Adrenal gland (tissue), 12 donors: ENCODE measurements around the gene C2orf78. TPM values are rescaled to one million over a fixed set of nuclear protein-coding genes. Genes with fewer than 3 reads are reported as not detected.
"Not testable (repeated sequence)": the region's sequence is repeated elsewhere in the genome, so short reads cannot be mapped to it uniquely, and the experiment has no call there.

ENCODE experiments used
- DNase-seq, 7 donors: peaks; one replicate each; pipeline ENCODE4 v3.0.0-alpha.2; 2019 to 2020
- H3K27ac ChIP-seq, 5 donors: fragments of 200-600 bp; sonication (generic) in 4 of 5; 1 replicate in 3 of 5; 2 replicates in 2 of 5; pipeline versions ENCODE4 v1.5.1 to v1.8.0; 2016 to 2020; ENCODE audit warnings: mild to moderate bottlenecking in 1 of 5
- H3K27me3 ChIP-seq: fragments of 200-600 bp; 2 replicates; pipeline ENCODE4 v1.8.0; 2021
- H3K36me3 ChIP-seq, 2 donors: fragments of 200-600 bp; replicated peaks in 1 of 2; 1 replicate in 1 of 2; 2 replicates in 1 of 2; pipeline versions ENCODE4 v1.5.1 to v1.8.0; 2018 to 2022
- H3K4me1 ChIP-seq, 2 donors: fragments of 200-600 bp; replicated peaks in 1 of 2; 1 replicate in 1 of 2; 2 replicates in 1 of 2; pipeline versions ENCODE4 v1.5.1 to v1.8.0; 2018 to 2021
- H3K4me3 ChIP-seq, 4 donors: fragments of 200-600 bp; sonication (generic) in 3 of 4; one replicate each; pipeline ENCODE4 v1.5.1; 2016 to 2018
- H3K9me3 ChIP-seq, 3 donors: fragments of 200-600 bp; sonication (generic) in 1 of 3; replicated peaks in 1 of 3; 1 replicate in 2 of 3; 2 replicates in 1 of 3; pipeline versions ENCODE4 v1.5.1 to v1.8.0; 2016 to 2021
- CTCF ChIP-seq, 6 experiments: fragments of 450-650 bp in 4 of 6; fragments of 200-600 bp in 2 of 6; sonication (generic) in 1 of 6; IDR thresholded peaks; 1 replicate in 5 of 6; 2 replicates in 1 of 6; pipeline versions ENCODE4 v1.5.1 to v1.8.0; 2016 to 2021; ENCODE audit warnings: antibody characterized with exemption in 6 of 6, mild to moderate bottlenecking in 2 of 6, moderate library complexity in 1 of 6
- POLR2A ChIP-seq, 2 donors: fragments of 450-650 bp; IDR thresholded peaks; one replicate each; pipeline ENCODE4 v1.6.1; 2017; ENCODE audit warnings: antibody characterized with exemption in 2 of 2, mild to moderate bottlenecking in 2 of 2, moderate library complexity in 1 of 2
- WGBS, 4 donors: extraction: QIAGEN DNeasy Blood & Tissue Kit in 2 of 4; methylation state at CpG; one replicate each; pipeline versions ENCODE4 v1.1.5 to v1.1.7; 2013 to 2017; 5-methylcytosine and 5-hydroxymethylcytosine counted together
- intact Hi-C, 2 donors: fragments of 100-400 bp; cut with DNase I; formaldehyde crosslinking; loops; one replicate each; pipeline versions ENCODE4 v1.14.1 to v1.15.0; 2022 to 2023
- polyA plus RNA-seq, 3 donors: library from polyadenylated mRNA; stranded (reverse); fragments of 200-250 nt in 2 of 3; fragments of 350-450 nt in 1 of 3; fragmentation: Illumina TruSeq in 1 of 3; extraction: RNeasy Lipid Tissue Mini Kit (QIAGEN cat#74804) in 1 of 3; gene quantifications; one replicate each; pipeline ENCODE4 v1.2.3, GENCODE V29; 2013 to 2014
- total RNA-seq, 9 donors: library from RNA; depleted of rRNA in 4 of 9; stranded (reverse); fragments of >200 nt in 4 of 9; fragments of 120-200 nt in 1 of 9; fragmentation: NEBNext Ultra II Directional in 1 of 9; extraction: Animal tissue kit (Norgen Biotek cat#: 25700) in 1 of 9; gene quantifications; one replicate each; pipeline versions ENCODE4 v1.1.0 to v1.2.4, GENCODE V29; 2013 to 2023
- donor health status: healthy with polysubstance abuse.
- donor health status: Bipolar disorder and iron deficiency.
- donor health status: DM: yes; HTN: yes; CAD: no.
- donor health status: DM: no; HTN: no; CAD: no.
- donor health status: DM: no; HTN: no; CAD: no.
- donor health status: DM: yes; HTN: yes; CAD: no.

C2orf78 gene
- total and polyA plus RNA-seq, 12 donors, result 0.08 TPM; not detected in 11

- no peak for TF ChIP-seq POLR2A (IDR thresholded peaks at IDR 0.05)
- peak in 1 of 6 experiments; percentile 26 for TF ChIP-seq CTCF (IDR thresholded peaks at IDR 0.05)
- Histone ChIP-seq H3K4me3 (peak overlapping the region in 2 of 4 donors; percentile 89 to 100), H3K27me3 (no peaks in the 10 kb centered on the region), H3K4me1 (peaks cover 6 to 14% of the 10 kb centered on the region in 2 donors), H3K36me3 (peaks cover 0 to 9% of the 10 kb centered on the region in 2 donors), H3K9me3 (no peaks in the 10 kb centered on the region), H3K27ac (peak overlapping the region in 1 of 5 donors; percentile 88)
- DNase-seq, result no peak
- 4 to 5% (median 4%) methylated on average over 7 of the region's 7 CpGs for WGBS, 4 donors
- intact Hi-C loops, result no loop called here
Measured at GRCh38 chr2:73780237-73780582, 3.8 kb upstream of the C2orf78 start.

GRCh38 chr2:73783402-73783801 lies 581 bp upstream of the C2orf78 start:
- intact Hi-C loops, result not testable (repeated sequence)

GRCh38 chr2:73811878-73812277 lies 27.9 kb downstream of the C2orf78 start:
- no peak overlapping the region for H3K27ac ChIP-seq
- DNase-seq, result no peak
- no peaks in the 10 kb centered on the region for H3K4me1 ChIP-seq
- no peaks in the 10 kb centered on the region for H3K27me3 ChIP-seq
- no peak for TF ChIP-seq CTCF (IDR thresholded peaks at IDR 0.05)
- no peak for TF ChIP-seq POLR2A (IDR thresholded peaks at IDR 0.05)
- H3K4me3 ChIP-seq, result no peak overlapping the region
- H3K9me3 ChIP-seq, result no peaks in the 10 kb centered on the region
- intact Hi-C loops, result no loop called here
- H3K36me3 ChIP-seq, result no peaks in the 10 kb centered on the region

More at GRCh38 chr2:73783402-73783801, 581 bp upstream of the C2orf78 start:
- 64 to 80% (median 73%) methylated on average over 15 of the region's 15 CpGs for WGBS, 4 donors
- H3K27me3 ChIP-seq, H3K4me1 ChIP-seq, H3K27ac ChIP-seq, H3K36me3 ChIP-seq, H3K4me3 ChIP-seq, H3K9me3 ChIP-seq: not testable (repeated sequence)
- peak in 4 of 7 donors; percentile 18 to 44 (median 22) for DNase-seq

GRCh38 chr2:73812635-73813034 lies 28.7 kb downstream of the C2orf78 start:
- Histone ChIP-seq H3K36me3 (no peaks in the 10 kb centered on the region), H3K4me1 (no peaks in the 10 kb centered on the region), H3K9me3 (no peaks in the 10 kb centered on the region), H3K27me3 (no peaks in the 10 kb centered on the region), H3K27ac (no peak overlapping the region), H3K4me3 (no peak overlapping the region)
- no peak for DNase-seq
- intact Hi-C loops, result no loop called here
- TF ChIP-seq POLR2A (IDR thresholded peaks at IDR 0.05), result no peak
- no peak for TF ChIP-seq CTCF (IDR thresholded peaks at IDR 0.05)

- Histone ChIP-seq H3K4me3 (no peak overlapping the region), H3K9me3 (no peaks in the 10 kb centered on the region), H3K27ac (no peak overlapping the region), H3K36me3 (no peaks in the 10 kb centered on the region), H3K4me1 (no peaks in the 10 kb centered on the region), H3K27me3 (no peaks in the 10 kb centered on the region)
- intact Hi-C loops, result no loop called here
- DNase-seq, result no peak
- WGBS, 4 donors, result 80 to 85% (median 84%) methylated on average over 15 to 18 of the region's 18 CpGs
- TF ChIP-seq POLR2A (IDR thresholded peaks at IDR 0.05) (no peak), CTCF (IDR thresholded peaks at IDR 0.05) (no peak)
Measured at GRCh38 chr2:73818296-73818695, 34.3 kb downstream of the C2orf78 start.
